H1 (cell line): Measurements from ENCODE around the gene ERI2. TPM values are rescaled to one million over a fixed set of nuclear protein-coding genes. Genes with fewer than 3 reads are reported as not detected.

Experiments
- EP300 ChIP-seq, 2 experiments: IDR thresholded peaks; 1 replicate in 1 of 2; 2 replicates in 1 of 2; pipeline ENCODE4 v1.6.1; 2011 to 2012; ENCODE audit warnings: low read depth in 2 of 2, low read length in 2 of 2, mild to moderate bottlenecking in 2 of 2, borderline replicate concordance in 1 of 2, inconsistent platforms in 1 of 2, moderate library complexity in 1 of 2
- GTF2F1 ChIP-seq: IDR thresholded peaks from 2 replicates; pipeline ENCODE4 v1.6.1; 2012; ENCODE audit warnings: low read depth, low read length, improper control_type of control experiment, borderline replicate concordance
- TCF12 ChIP-seq: IDR thresholded peaks from 2 replicates; pipeline ENCODE4 v1.6.1; 2011; ENCODE audit warnings: low read depth, mild to moderate bottlenecking, low read length
- polyA plus RNA-seq, 7 experiments: library from polyadenylated mRNA; depleted of rRNA in 3 of 7; stranded (reverse) in 5 of 7; unstranded in 2 of 7; fragments of >200 nt in 5 of 7; fragments of 200-250 nt in 2 of 7; gene quantifications; 1 replicate in 5 of 7; 2 replicates in 1 of 7; 4 replicates in 1 of 7; pipeline versions ENCODE4 v1.2.1 to v1.2.3, GENCODE V29; 2011 to 2013; ENCODE audit warnings: missing spikeins in 2 of 7, mixed read lengths in 2 of 7
- total RNA-seq: library from RNA; stranded (reverse); fragmentation: NEBNext Ultra II Directional; extraction: Animal tissue kit (Norgen Biotek cat#: 25700); gene quantifications from 2 replicates; pipeline ENCODE4 v1.2.1, GENCODE V29; 2021
- TF ChIP-seq, protein P1 (sequence below): IDR thresholded peaks from 2 replicates; pipeline ENCODE4 v1.6.1; 2011; ENCODE audit warnings: low read depth, mild to moderate bottlenecking, low read length; ENCODE audit not compliant: insufficient read depth

ERI2 gene
- total and polyA plus RNA-seq, 2 of the 8 experiments (the other 6 are each of a cell fraction or from before 2014, with no cell fraction given), result 11.0 to 12.6 TPM

DNA sequence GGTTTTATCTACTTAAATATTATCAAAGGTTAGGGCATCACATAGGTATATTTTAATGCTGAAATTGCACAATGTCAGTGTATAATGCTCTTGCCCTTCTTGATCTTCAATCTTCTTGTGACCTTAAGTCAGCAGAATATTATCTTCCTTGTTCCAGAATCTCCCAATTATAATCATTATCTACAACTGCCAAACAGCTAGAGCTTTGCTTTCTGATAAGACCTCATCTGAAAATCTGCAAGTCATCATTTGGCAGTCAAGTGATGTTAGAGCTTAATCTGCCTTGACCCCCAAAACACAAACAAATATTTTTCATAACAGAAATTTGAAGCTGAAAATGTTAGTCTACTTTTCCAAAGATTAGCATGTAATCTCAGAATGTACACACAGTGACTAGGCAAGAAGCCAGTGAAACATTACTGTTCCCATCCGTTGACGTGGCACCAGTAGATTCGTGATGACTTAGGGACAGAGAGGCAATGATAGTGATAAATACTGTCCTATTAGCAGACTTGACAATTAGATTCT, 19.8 kb upstream of the ERI2 start (continued):
- TF ChIP-seq, protein P1, sequence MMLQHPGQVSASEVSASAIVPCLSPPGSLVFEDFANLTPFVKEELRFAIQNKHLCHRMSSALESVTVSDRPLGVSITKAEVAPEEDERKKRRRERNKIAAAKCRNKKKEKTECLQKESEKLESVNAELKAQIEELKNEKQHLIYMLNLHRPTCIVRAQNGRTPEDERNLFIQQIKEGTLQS, result no peak
- TF ChIP-seq TCF12 (no peak), GTF2F1 (no peak), EP300 (IDR thresholded peaks at IDR 0.05; ENCODE audit: borderline replicate concordance in 1 of 2, low read depth in 2 of 2, low read length in 2 of 2) (no peak)
- TF ChIP-seq, all 59 proteins: peak for 0
